DND-41 (cell line): ENCODE results near the gene OPRL1.
A peak's percentile ranks its signal among the peaks of the same experiment; 100 is the strongest.

Experiments used
- ATAC-seq: fragments of 200-7000 bp; cut with Tn5 transposase; 3 replicates; pipeline ENCODE4 v1.9.1; 2021; ENCODE audit warnings: low read depth; ENCODE audit not compliant: insufficient read depth
- DNase-seq: peaks from one replicate; pipeline ENCODE4 v3.0.0-alpha.2; 2020
- H2AFZ ChIP-seq: 2 replicates; pipeline ENCODE4 v1.6.0; 2012; ENCODE audit warnings: low read depth, low read length
- H3K27ac ChIP-seq: 2 replicates; pipeline ENCODE4 v1.5.1; 2012; ENCODE audit warnings: low read length, inconsistent platforms
- H3K27me3 ChIP-seq: fragments of 200-600 bp; sonication (generic); 2 replicates; pipeline ENCODE4 v1.6.0; 2012; ENCODE audit warnings: low read length, mild to moderate bottlenecking, inconsistent platforms; ENCODE audit not compliant: insufficient read depth, poor library complexity
- H3K36me3 ChIP-seq: 2 replicates; pipeline ENCODE4 v1.5.1; 2012; ENCODE audit warnings: low read length, inconsistent platforms; ENCODE audit not compliant: insufficient read depth
- H3K4me1 ChIP-seq: 2 replicates; pipeline ENCODE4 v1.5.1; 2012; ENCODE audit warnings: mild to moderate bottlenecking, low read length; ENCODE audit not compliant: insufficient read depth
- H3K4me2 ChIP-seq: 2 replicates; pipeline ENCODE4 v1.6.0; 2012; ENCODE audit warnings: mild to moderate bottlenecking, moderate library complexity, low read length, inconsistent platforms; ENCODE audit not compliant: insufficient read depth
- H3K4me3 ChIP-seq, 2 experiments: fragments of 200-600 bp in 1 of 2; shearing (Covaris generic) in 1 of 2; 2 replicates each; pipeline ENCODE4 v1.5.1; 2012 to 2016; ENCODE audit warnings: inconsistent platforms in 2 of 2, low read length in 2 of 2, mild to moderate bottlenecking in 2 of 2, low read depth in 1 of 2, moderate library complexity in 1 of 2
- H3K79me2 ChIP-seq: 2 replicates; pipeline ENCODE4 v1.6.0; 2012; ENCODE audit warnings: low read length, inconsistent platforms; ENCODE audit not compliant: insufficient read depth
- H3K9ac ChIP-seq: 2 replicates; pipeline ENCODE4 v1.6.0; 2012; ENCODE audit warnings: low read depth, mild to moderate bottlenecking, inconsistent platforms, low read length, moderate library complexity
- H3K9me3 ChIP-seq: 2 replicates; pipeline ENCODE4 v1.5.1; 2012; ENCODE audit warnings: low read length, moderate library complexity, mild to moderate bottlenecking, inconsistent platforms; ENCODE audit not compliant: insufficient read depth, severe bottlenecking
- H4K20me1 ChIP-seq: 2 replicates; pipeline ENCODE4 v1.6.0; 2012; ENCODE audit warnings: low read length; ENCODE audit not compliant: insufficient read depth
- EZH2 ChIP-seq: IDR thresholded peaks from 3 replicates; pipeline ENCODE4 v1.6.1; 2012; ENCODE audit warnings: borderline replicate concordance, low read depth, mild to moderate bottlenecking, moderate library complexity, low read length, inconsistent platforms; ENCODE audit not compliant: severe bottlenecking
- TF ChIP-seq, protein P1 (sequence below): IDR thresholded peaks from 2 replicates; pipeline ENCODE4 v1.5.1; 2012; ENCODE audit warnings: borderline replicate concordance, low read length, moderate library complexity, mild to moderate bottlenecking; ENCODE audit not compliant: poor library complexity, severe bottlenecking; ENCODE audit errors: extremely low read depth

Gene OPRL1

DNA sequence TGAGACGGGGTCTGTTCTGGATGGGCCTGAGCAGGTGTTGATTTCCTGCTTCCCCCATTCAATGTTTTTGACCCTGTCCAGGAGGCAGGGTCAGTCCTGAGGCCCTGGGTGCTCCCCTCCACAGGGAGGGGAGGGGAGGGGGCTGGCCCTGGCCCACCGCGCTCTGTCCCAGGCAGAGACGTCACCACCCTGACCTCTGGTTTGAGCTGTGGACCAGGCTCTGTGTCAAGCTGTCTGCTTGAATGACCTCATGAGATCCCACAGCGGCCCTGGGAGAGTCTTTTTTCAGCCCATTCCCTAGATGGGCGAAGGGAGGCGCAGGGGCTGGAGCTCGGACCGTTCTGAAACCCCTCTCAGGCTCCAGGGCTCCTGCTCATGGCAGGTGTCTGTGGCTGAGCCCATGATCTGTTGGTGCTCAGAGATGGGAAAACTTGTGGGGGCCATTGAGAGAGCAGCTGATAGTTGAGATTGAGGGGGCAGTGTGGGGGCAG is 13.2 kb downstream of the OPRL1 start:
- Histone ChIP-seq H3K4me3 (no peak overlapping the region), H3K9ac (no peak overlapping the region), H3K36me3 (no peaks in the 10 kb centered on the region), H3K27me3 (peaks cover 5% of the 10 kb centered on the region), H3K79me2 (no peaks in the 10 kb centered on the region), H4K20me1 (peaks cover 19% of the 10 kb centered on the region), H2AFZ (no peak overlapping the region), H3K27ac (no peak overlapping the region), H3K4me1 (no peaks in the 10 kb centered on the region), H3K9me3 (no peaks in the 10 kb centered on the region), H3K4me2 (no peak overlapping the region)
- ATAC-seq (0 out of 3 replicates have a peak, but pooled peaks have one; percentile 16), DNase-seq (no peak)
- TF ChIP-seq, protein P1, sequence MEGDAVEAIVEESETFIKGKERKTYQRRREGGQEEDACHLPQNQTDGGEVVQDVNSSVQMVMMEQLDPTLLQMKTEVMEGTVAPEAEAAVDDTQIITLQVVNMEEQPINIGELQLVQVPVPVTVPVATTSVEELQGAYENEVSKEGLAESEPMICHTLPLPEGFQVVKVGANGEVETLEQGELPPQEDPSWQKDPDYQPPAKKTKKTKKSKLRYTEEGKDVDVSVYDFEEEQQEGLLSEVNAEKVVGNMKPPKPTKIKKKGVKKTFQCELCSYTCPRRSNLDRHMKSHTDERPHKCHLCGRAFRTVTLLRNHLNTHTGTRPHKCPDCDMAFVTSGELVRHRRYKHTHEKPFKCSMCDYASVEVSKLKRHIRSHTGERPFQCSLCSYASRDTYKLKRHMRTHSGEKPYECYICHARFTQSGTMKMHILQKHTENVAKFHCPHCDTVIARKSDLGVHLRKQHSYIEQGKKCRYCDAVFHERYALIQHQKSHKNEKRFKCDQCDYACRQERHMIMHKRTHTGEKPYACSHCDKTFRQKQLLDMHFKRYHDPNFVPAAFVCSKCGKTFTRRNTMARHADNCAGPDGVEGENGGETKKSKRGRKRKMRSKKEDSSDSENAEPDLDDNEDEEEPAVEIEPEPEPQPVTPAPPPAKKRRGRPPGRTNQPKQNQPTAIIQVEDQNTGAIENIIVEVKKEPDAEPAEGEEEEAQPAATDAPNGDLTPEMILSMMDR, result no peak
- no peak for TF ChIP-seq EZH2

DNA sequence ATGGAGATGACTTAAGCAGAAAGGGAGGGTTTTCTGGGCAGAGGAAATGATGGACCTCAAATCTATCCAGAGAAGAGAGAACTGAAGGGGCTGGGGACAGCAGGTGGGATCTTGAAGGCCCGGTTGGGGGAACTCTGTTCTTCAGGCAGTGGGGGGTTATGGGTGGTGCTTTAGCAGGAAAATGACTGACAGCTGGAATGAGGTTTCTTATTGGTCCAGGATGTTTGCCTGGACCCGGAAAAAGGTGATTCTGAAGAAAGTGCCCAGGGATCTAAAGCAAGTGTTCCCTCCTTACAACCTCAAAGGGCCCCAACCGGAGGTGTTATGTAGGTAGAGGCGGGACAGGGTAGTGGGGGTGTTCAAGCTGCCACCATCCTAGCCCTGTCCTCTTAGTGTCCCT is 15.6 kb downstream of the OPRL1 start:
- no peak for TF ChIP-seq EZH2
- TF ChIP-seq, protein P1, result no peak
- ATAC-seq (no peak), DNase-seq (no peak)
- Histone ChIP-seq H3K4me3 (no peak overlapping the region), H3K4me1 (no peaks in the 10 kb centered on the region), H2AFZ (no peak overlapping the region), H3K36me3 (no peaks in the 10 kb centered on the region), H3K9ac (no peak overlapping the region), H3K9me3 (no peaks in the 10 kb centered on the region), H3K27me3 (no peaks in the 10 kb centered on the region), H3K4me2 (no peak overlapping the region), H3K27ac (no peak overlapping the region), H3K79me2 (no peaks in the 10 kb centered on the region), H4K20me1 (peaks cover 11% of the 10 kb centered on the region)

DNA sequence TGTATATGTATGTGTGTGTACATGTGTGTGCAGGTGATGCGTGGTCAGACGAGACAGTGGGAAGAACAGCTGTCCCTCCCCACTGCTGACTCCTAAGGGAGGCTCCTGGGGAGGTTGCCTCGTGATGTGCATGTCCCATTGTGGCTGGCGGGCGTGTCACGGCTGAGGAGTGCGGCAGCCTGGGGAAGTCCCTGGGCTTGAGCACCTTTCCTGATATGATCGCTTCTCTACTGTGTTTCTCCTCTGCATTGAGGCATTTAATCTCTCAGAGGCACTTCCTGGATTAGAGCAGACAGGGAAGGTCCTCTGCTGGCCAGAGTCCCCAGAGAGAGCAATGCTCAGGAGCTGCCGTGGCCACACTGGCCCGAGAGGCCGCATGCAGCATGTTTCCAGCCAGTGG is 16.0 kb downstream of the OPRL1 start:
- no peak for ATAC-seq
- H3K9ac ChIP-seq, result no peak overlapping the region
- H3K27me3 ChIP-seq, result peaks cover 2% of the 10 kb centered on the region

More for the DNA sequence above, 16.0 kb downstream of the OPRL1 start:
- H4K20me1 ChIP-seq, result peaks cover 12% of the 10 kb centered on the region
- no peak for DNase-seq
- no peaks in the 10 kb centered on the region for H3K4me1 ChIP-seq
- no peaks in the 10 kb centered on the region for H3K9me3 ChIP-seq
- H2AFZ ChIP-seq, result no peak overlapping the region
- H3K79me2 ChIP-seq, result no peaks in the 10 kb centered on the region
- H3K36me3 ChIP-seq, result no peaks in the 10 kb centered on the region
- no peak overlapping the region for H3K27ac ChIP-seq
- H3K4me2 ChIP-seq, result no peak overlapping the region
- no peak overlapping the region for H3K4me3 ChIP-seq
- TF ChIP-seq, protein P1, result no peak
- no peak for TF ChIP-seq EZH2
